ENCODE data around the gene BRME1. TPM values are rescaled to one million over a fixed set of nuclear protein-coding genes. Genes with fewer than 3 reads are reported as not detected.

Gene BRME1
- polyA plus RNA-seq, 1 donor (not counting 4 experiments of a cell fraction or from before 2014, with no cell fraction given): 0.22 TPM

DNA sequence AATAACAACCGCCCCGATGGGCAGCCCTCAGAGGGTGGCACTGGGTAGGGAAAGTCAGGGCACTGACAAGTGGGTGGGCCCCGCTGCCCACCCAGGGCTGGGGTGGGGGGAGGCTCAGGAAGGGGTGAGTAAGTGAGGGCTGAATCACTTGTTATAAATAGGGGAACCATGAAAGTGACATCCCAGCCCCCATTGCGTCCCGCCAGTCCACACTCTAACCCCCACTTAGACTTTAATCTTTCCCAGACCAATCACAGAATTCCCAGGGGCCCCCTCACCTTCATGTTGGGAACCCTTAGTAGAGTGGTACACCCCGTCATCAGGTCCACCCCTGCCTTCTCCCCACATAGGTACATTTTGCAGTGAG is 66.0 kb downstream of the BRME1 start:
- Histone ChIP-seq H3K4me2 (ENCODE audit: control insufficient read depth, extremely low read depth, insufficient read depth, low read depth, low read length) (peak overlapping the region; percentile 93), H2AFZ (ENCODE audit: control insufficient read depth, low read length) (no peak overlapping the region), H3K9me1 (ENCODE audit: control insufficient read depth, extremely low read depth, insufficient read depth, low read length) (no peaks in the 10 kb centered on the region), H3K9ac (ENCODE audit: control insufficient read depth, extremely low read depth, insufficient read depth, low read length) (peak overlapping the region; percentile 99), H3K79me2 (ENCODE audit: control insufficient read depth, insufficient read depth, low read length) (peaks cover 55% of the 10 kb centered on the region), H3K36me3 (ENCODE audit: control insufficient read depth in 2 of 2, extremely low read depth in 1 of 2, insufficient read depth in 2 of 2, low read length in 2 of 2) (peaks cover 33 to 45% of the 10 kb centered on the region in 2 experiments), H3K4me1 (ENCODE audit: control insufficient read depth, extremely low read depth, insufficient read depth, low read length) (peaks cover 38% of the 10 kb centered on the region), H3K9me3 (ENCODE audit: control insufficient read depth, low read depth, low read length) (no peaks in the 10 kb centered on the region), H3K4me3 (ENCODE audit: control insufficient read depth in 2 of 3, extremely low read depth in 1 of 3, insufficient read depth in 2 of 3, low read depth in 1 of 3, low read length in 3 of 3) (peak overlapping the region; percentile 88 to 98 (median 97)), H3K27me3 (ENCODE audit: control insufficient read depth, extremely low read depth, insufficient read depth, low read length) (no peaks in the 10 kb centered on the region), H4K20me1 (ENCODE audit: control insufficient read depth, extremely low read depth, insufficient read depth, low read length) (peaks cover 45% of the 10 kb centered on the region), H3K27ac (ENCODE audit: control insufficient read depth, insufficient read depth, low read length) (peak overlapping the region; percentile 96)
- TF ChIP-seq CTCF (optimal IDR thresholded peaks at IDR 0.05 in 1 of 3, IDR thresholded peaks at IDR 0.05 in 1 of 3, conservative IDR thresholded peaks at IDR 0.05 in 1 of 3; ENCODE audit: extremely low read depth in 1 of 3, insufficient read depth in 2 of 3, low read length in 3 of 3) (no peak), EZH2 (IDR thresholded peaks at IDR 0.05; ENCODE audit: low read length) (no peak)
- dilution Hi-C loops (cut with MboI; ENCODE audit: extremely low pct_ligation_motif_present, low sequenced_read_pairs): no loop called here
- DNase-seq (ENCODE audit: low read depth, low spot score) (no peak), FAIRE-seq (no peak)

GRCh38 chr19:13839130-13839937 is 66.6 kb downstream of the BRME1 start:
- Histone ChIP-seq H3K27ac (ENCODE audit: control insufficient read depth, insufficient read depth, low read length) (peak overlapping the region; percentile 96), H3K9me3 (ENCODE audit: control insufficient read depth, low read depth, low read length) (no peaks in the 10 kb centered on the region), H3K9ac (ENCODE audit: control insufficient read depth, extremely low read depth, insufficient read depth, low read length) (peak overlapping the region; percentile 99), H3K4me3 (ENCODE audit: control insufficient read depth in 2 of 3, extremely low read depth in 1 of 3, insufficient read depth in 2 of 3, low read depth in 1 of 3, low read length in 3 of 3) (peak overlapping the region; percentile 88 to 98 (median 97)), H3K4me1 (ENCODE audit: control insufficient read depth, extremely low read depth, insufficient read depth, low read length) (peaks cover 34% of the 10 kb centered on the region), H4K20me1 (ENCODE audit: control insufficient read depth, extremely low read depth, insufficient read depth, low read length) (peaks cover 51% of the 10 kb centered on the region), H3K27me3 (ENCODE audit: control insufficient read depth, extremely low read depth, insufficient read depth, low read length) (no peaks in the 10 kb centered on the region), H3K79me2 (ENCODE audit: control insufficient read depth, insufficient read depth, low read length) (peaks cover 55% of the 10 kb centered on the region), H3K36me3 (ENCODE audit: control insufficient read depth in 2 of 2, extremely low read depth in 1 of 2, insufficient read depth in 2 of 2, low read length in 2 of 2) (peaks cover 38 to 48% of the 10 kb centered on the region in 2 experiments), H3K4me2 (ENCODE audit: control insufficient read depth, extremely low read depth, insufficient read depth, low read depth, low read length) (peak overlapping the region; percentile 93), H2AFZ (ENCODE audit: control insufficient read depth, low read length) (no peak overlapping the region), H3K9me1 (ENCODE audit: control insufficient read depth, extremely low read depth, insufficient read depth, low read length) (no peaks in the 10 kb centered on the region)
- DNase-seq (ENCODE audit: low read depth, low spot score) (no peak), FAIRE-seq (peak; percentile 60)
- dilution Hi-C loops (cut with MboI; ENCODE audit: extremely low pct_ligation_motif_present, low sequenced_read_pairs): no loop called here
- TF ChIP-seq EZH2 (IDR thresholded peaks at IDR 0.05; ENCODE audit: low read length) (no peak), CTCF (optimal IDR thresholded peaks at IDR 0.05 in 1 of 3, IDR thresholded peaks at IDR 0.05 in 1 of 3, conservative IDR thresholded peaks at IDR 0.05 in 1 of 3; ENCODE audit: extremely low read depth in 1 of 3, insufficient read depth in 2 of 3, low read length in 3 of 3) (peak in 1 of 3 experiments; percentile 12)
